NK-92 treated with Interleukin-12 subunit alpha and Interleukin-12 subunit beta, amount 100 ng/mL, for 24 hours (cell line): ENCODE measurements around the gene MARCHF6.
A peak's percentile ranks its signal among the peaks of the same experiment; 100 is the strongest.
"Not testable (repeated sequence)": the region's sequence is repeated elsewhere in the genome, so short reads cannot be mapped to it uniquely, and the experiment has no call there.

Experiments used
- DNase-seq: peaks from one replicate; lab custom pipeline; 2025; lab: John Stamatoyannopoulos, UW

The MARCHF6 gene

DNA sequence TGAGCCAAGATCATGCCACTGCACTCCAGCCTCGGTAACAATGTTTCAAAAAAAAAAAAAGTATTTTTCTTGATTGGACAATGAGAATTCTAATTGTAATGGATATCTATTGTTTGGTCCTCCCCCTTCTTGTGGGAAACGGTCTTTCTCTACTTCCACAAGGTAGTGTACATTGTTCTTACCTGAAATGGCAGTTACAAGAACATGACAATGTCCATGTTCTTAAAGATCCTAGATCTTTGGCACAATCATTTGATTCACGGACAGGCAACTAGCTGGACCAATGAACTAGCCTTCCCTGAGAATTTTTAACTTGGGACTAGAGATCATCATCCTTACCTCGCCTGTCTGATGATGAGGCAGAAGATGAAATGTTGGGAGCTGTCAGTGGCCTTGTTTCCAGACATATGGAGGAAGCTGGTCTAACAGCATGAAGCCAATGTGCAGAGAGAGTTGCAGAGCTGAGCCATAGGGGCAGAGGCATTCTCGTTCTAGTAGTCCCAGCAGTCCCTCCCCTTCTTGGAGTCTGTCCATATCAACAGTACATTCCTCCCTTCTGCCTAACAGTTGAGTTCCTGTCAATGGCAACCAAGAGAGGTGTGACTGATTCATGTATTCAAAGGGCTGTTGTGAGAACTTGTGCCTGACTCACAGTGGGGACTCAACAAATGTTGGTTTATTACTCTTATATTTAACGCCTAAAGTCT, 2.1 kb upstream of the MARCHF6 start:
- DNase-seq = no peak

DNA sequence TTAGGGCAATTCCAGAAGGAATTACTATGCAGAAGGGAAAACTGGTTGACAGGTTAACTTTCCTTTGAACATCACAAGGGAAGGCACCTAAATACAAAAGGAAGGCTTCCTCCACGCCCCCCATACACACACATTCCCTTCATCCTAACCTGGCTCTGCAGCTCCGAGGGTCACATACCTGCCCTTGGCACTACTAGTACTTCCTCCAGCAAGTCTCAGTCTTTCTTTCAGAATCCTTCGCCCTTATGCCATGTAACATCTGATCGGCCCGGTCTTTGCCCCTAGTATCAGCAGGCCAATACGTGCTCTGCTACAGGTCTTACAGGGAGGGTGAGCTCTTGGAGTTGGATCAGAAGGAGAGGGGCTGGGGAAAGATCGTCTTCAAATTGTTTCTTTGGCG, 1.6 kb upstream of the MARCHF6 start:
- no peak for DNase-seq

DNA sequence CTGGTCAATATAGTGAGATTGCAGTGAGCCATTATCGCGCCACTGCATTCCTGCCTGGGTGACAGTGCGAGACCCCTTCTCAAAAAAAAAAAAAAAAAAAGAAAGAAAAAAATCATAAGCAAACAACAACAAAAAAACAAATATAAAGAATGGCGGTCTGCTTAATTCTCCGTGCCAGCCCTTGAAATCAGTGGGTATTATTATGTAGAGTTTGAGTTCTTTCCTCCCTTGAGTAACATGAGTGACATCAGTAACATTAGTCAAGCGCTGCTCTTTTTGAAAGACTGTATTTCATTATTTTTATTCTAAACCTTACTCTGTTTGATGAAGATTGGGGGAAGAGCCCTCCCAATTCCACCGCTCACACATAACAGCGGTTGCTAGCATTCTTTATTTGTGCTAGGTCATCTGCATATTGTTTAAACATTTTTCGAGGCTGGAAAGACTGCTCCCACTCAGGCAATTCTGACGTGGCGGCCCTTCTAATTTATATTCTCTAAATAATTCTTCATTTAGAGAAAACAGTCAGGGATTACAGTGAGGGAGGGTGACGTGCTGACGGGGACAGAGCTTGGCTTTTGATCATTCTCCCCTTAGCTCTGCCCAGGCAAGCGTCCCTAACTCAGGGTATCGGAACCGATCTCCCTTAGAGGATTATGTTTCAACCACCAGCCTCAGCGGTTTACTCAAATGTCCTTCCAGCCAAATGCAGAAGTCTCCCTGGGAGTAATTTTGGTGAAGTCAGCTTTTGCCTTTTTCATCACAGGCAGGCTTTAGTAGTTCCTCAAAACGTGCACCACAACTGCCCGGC, 860 bp upstream of the MARCHF6 start:
- DNase-seq = no peak

DNA sequence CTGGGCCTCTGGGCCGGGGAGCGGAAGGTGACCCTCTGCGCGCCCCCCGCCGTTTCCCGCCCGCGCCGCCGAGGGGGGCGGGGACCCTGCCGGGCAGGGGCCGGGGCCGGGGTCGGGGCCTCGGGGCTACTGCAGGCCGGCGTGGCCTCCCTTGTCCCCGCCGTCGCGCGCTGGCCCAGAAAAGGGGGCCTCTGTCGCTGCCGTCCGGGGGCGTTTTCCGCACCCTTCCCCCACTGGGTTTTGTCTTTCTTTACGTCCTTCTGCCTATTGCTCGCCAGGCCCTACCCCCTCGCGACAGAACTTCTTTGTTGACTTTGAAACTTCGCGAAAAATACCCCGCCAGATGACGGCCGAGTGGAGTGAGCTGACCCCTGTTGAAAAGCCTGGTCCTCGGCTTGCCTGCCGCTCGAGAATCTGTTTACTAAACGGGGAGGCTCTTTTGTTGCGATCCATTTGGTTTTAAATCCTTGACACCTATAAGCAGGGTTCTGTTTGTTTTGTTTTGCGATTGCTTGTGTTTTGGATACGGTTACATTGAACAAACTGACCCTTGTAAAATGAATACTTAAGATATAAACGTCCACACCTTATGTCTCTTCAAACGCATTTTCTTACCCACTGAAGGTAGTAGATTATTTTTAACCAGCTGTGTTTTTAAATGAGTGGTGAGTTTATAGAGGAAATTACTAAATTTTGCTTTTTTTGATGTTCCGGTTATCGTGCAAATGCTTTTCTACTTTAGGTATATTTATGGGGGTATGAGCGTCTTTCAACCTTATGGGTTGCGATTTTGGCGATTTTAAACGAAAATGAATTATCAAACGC, 765 bp downstream of the MARCHF6 start:
- peak; percentile 31 for DNase-seq

DNA sequence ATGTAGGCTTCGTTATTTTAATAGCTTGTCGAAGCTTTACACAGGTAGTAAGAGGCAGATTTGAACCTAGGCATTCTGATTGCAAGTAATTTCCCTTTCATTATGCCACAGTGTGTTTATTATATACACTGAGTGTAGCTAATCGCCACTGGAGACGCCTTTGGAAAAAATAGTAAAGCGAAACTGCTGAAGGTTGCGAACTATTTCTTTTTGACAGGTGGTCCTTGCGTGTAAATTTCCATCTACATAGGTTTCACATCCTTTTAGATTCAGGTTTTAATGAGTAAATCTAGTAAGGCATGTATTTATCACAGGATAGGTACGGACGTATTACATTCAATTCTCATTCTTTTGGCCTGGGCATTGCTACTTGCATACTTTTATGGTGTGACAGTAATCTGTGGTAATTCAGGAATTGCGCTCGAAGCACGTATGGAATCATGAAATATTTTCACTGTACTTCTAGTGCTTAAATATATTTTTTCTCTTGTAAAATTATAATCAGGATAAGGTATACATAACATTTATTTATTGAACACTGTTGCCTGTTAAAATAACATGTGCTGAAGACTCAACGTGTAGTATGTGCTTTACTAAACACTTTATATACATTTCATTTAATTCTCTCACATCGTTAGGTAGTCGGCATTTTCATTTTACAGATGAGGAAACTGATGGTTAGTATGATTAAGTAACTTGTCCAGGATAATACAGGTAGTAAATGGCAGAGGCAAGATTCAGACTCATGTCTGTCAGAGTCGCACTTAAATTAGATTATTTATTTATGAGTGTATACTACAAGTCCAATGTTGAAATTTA, 1.8 kb downstream of the MARCHF6 start:
- DNase-seq = no peak

DNA sequence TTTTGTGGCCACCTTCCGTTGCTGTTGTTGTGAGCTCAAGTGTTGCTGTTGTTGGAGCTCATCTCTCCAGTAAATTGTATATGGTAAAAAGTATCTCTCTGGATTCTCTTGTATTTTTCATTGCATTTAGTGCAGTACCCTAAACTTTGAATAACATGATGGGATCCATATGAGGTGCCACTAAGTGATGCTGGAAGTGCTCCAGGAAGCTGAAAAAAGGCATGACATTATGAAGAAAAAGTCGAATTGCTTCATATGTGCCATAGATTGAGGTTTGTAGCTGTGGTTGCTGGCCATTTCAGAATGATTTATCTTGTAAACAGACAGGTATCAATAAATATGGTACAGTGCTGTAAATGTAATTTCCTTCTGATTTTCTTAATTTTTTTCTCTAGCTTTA, 5.5 kb downstream of the MARCHF6 start:
- DNase-seq = no peak

DNA sequence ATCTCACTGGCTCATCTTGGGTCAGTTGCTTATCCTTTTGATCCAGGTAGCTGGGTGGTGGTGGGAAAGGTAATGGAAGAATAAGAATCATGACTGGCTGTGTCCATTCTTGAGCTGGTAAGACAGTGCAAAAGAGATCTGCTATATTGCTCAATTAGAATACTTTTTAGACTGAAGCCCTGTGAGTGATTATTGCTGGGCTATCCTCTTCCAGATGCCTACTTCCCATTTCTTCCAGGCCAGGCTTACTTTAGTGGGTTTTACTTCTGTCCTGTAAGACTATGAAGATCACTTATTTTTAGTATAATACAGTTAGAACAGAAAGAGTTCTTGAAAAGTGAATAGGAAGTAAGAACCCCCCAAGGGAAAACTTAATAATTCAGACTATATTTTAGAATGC, 7.2 kb downstream of the MARCHF6 start:
- DNase-seq = no peak

DNA sequence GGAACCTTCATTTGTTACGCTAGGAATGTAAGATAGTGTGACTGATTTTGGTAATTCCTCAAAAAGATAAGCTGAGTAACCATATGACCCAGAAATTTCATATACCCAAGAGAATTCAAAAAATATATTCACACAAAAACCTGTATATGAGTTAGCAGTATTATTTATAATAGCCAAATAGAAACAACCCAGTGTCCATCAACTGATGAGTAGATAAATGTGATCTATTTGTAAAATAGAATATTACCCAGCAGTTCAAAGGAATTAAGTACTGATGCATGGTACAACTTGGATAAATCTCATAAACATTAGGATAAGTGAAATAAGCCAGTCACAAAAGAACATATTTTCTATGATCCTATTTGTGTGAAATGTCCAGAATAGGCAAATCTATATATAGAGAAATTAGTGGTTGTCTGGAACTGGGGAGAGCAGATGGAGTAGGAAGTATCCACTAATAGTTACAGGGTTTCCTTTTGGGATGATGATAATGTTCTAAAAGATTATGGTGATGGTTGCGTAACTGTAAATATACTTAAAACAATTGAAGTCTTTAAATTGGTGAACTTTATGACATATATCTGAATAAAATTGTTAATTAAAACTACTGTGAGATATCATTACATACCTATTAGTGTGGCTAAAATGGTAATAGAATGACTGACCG, 10.2 kb downstream of the MARCHF6 start:
- DNase-seq = no peak

DNA sequence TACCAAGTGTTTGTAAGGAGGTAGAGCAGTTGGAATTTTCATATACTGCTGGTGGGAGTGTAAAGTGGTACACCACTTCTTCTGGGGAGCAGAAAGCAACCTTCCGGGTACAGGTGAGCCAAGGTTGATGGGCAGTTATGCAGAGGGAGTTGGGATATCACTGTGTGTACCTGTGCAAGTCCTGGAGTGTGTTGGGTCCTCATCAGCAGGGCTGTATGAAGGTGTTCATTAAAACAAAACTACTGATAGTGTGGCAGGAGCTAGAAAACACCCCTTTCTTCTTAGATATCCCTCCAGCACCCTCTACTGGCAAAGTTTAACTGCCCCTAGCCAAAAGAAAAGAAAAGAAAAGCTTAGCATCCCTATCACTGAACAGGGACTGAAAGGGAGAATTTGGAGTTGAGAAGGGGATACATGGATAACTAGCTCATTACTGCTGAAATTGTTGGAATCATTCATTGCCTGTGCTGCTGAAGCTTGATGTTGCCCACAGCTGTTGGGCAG, 10.7 kb downstream of the MARCHF6 start:
- no peak for DNase-seq

DNA sequence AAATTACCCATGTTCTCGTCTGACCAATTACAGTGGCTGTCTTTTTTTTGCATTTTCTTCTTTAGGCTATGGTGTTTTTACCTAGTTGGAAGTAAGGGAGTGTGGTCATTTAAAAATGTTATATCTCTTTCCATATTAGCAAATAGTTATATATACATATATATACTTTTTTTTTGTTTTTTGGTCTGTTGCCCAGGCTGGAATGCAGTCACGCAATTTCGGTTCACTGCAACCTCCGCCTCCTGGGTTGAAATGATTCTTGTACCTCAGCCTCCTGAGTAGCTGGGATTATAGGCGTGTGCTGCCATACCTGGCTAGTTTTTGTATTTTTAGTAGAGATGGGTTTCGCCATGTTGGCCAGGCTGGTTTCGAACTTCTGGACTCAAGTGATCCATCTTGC, 12.3 kb downstream of the MARCHF6 start:
- DNase-seq = no peak

DNA sequence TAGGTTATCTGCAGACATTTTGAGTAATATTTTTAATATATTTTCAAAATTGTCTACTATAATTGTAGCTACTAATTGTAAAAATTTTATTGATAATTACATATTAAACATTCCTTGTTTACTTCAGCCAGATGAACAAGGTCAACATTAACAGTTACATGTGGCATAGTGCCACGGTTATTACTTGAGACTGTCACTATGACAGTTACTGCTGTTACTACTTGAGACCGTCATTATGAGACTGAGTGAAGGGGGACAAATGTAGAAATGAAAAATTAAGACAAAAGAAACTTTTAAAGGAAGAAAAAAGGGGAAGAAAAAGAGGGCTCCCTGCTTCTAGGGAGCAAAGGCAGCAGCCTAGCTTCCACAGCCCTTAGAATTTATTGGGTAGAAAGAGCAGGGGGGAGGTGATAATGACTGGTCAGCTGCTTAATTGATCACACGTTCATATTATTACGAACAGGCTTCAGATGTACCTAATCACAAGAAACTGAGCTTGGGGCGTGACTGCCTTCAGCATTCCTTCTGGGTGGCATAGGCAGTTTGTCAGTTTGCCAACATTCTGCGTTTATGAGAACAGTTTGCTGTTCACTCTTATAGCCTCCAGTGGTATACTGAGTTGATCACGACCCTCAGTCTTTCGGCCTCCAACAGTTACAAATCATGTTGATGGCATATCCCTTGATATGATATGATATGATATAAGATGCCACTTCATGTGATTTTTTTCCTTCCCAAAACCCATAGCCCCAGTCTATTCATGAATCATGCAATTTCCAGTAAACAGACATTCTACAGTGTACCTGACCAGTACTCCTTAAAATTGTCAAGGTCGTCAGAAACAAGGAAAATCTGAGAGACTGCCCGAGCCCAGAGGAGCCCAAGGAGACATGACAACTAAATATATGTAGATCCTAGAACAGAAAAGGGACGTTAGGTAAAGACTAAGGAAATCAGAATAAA, 13.1 kb downstream of the MARCHF6 start:
- DNase-seq = no peak

DNA sequence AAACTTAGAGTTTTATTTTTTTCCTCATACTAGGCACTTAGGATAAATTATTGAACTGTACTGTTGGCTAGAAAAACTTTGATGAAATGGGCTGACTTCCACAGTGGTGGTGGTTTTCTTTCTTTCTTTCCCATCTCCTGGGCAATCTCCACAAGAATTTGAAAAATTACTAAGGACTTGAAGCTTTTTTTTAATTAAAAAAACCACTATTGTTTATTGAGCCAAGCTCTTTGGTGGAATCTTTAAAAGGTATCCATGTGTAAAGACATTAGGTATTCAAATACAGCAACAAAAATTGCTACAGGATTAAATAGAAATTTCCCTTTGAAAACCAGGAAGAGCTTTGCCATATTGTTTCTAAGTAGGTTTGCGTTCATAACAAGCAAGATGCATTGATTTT, 14.1 kb downstream of the MARCHF6 start:
- no peak for DNase-seq

DNA sequence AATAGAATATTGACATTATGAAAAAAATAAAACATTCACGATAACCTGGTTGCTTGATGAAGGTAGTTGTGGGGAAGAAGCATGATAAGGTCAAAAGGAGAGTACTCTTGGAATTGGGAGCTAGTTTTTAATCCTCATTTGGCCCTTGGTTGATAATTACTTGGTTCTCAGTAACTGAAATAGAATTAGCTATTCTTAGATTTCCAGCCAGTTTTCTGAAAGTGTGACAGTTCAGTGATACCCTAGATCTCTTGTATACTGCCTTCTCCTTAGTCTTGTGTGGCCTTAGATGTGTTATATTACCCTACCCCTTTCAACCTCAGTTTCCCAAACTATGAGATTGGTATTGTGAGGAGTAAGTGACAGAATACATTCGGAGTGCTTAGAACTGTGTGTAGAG, 17.4 kb downstream of the MARCHF6 start:
- DNase-seq = no peak

DNA sequence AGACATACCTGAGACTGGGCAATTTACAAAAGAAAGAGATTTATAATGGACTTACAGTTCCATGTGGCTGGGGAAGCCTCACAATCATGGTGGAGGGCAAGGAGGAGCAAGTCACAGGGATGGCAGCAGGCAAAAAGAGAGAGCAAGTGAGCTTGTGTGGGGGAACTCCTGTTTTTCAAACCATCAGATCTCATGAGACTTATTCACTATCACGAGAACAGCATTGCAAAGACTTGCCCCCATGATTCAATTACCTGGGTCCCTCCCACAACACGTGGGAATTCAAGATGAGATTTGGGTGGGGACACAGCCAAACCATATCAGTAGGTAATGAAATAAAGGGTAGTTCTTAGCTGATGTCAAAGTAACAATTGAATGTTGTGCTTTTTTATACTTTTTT, 17.9 kb downstream of the MARCHF6 start:
- not testable (repeated sequence) for DNase-seq

DNA sequence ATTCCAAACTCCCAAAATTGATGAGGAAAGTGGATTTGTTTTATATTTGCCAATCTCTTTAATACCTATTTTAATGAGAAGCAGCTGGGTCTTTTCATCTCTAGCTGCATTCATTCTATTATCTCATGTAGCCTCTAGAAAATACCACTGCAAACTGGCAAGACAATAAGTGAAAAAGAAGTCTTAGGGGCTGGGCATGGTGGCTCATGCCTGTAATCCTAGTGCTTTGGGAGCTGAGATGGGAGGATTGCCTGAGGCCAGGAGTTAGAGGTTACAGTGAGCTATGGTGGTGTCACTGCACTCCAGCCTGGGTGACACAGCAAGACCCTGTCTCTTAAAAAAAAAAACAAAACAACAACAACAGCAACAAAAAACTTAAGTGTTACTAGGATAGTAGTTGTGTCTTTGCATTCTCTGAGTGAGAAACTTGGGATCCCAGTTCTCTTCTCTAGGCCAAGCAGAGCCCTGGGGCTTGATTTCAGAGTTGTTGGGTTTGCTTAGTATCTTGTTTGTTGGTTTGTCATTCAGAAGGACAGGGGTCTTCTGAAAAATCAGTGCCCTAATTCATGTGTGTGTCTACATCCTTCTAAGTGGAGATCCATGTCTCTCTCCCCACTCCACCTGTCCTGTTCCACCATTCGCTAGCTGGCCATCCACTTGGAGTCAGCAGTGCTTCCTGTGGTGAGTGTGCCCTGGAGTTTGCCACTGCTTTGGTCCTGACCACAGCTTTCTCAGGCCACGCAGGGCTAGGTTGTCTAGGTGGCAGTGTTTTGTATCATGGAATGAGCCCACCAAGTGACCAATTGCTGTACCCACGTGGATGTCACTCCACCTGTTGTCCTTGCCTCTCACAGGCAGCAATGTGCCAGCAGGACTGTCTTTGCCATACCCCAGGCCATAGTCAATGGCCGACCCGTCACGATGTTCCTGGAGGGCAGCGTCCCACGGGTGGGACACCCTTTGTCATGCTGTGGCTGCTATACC, 19.5 kb downstream of the MARCHF6 start:
- DNase-seq = no peak

DNA sequence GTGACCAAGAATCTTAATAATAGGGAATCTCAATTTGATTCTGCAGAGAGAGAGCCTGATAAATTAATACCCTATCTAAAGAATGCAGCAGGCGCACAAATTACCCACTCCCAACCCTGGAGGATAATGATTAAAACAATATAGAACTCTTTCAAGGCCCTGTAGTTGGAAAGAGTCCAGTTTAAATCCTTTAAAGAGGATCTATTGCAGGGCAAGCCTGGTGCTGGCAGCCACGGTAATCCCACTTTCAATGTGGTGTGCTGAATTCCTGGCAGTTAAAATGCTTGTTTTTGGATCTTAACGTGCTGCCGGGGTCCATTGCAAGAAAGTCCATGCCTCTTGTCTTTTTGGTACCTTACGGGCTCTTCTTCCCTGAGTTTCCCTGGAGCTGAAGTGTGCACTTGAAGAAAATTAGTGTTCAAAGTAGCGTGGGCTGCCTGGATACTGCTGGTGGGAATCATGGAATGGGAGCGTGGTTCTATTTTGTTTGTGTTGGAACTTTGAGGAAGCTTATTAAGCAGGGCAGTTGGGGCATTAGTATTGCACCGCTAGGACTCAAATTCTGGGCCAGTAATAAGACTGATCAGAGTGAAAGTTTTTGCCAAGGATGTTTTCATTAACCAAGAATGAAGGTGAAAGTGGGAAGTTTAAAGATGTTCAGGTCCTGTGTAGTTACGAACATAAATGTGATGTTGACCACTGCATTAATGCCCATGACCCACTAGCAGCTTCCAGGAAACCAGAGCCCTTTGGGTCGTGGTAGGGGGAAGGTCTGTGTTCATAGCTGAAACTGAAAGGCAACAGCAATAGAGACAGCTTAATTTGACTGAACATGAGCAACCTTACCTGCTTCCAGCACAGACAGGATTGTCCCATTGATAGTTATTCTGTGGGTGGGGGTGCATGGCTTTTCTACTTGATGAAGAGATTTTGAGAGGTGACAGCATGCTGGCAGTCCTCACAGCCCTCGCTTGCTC, 20.8 kb downstream of the MARCHF6 start:
- no peak for DNase-seq

DNA sequence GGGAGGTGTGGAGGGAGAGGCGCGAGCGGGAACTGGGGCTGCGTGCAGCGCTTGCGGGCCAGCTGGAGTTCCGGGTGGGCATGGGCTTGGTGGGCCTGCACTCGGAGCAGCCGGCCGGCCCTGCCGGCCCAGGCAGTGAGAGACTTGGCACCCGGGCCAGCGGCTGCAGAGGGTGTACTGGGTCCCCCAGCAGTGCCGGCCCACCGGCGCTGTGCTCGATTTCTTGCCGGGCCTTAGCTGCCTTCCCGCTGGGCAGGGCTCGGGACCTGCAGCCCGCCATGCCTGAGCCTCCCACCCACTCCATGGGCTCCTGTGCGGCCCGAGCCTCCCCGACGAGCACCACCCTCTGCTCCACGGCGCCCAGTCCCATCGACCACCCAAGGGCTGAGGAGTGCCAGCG, 21.7 kb downstream of the MARCHF6 start:
- DNase-seq = not testable (repeated sequence)
